ENCODE data around the gene CTBP2. TPM values are rescaled to one million over a fixed set of nuclear protein-coding genes. Genes with fewer than 3 reads are reported as not detected.

CTBP2 gene
- total RNA-seq, 2 donors from 2014 or later: 75.3 to 109 TPM

GRCh38 chr10:125144693-125145623, 15.4 kb downstream of the CTBP2 start:
- H3K36me3 ChIP-seq (ENCODE audit: control insufficient read depth, insufficient read depth, low read length): no peaks in the 10 kb centered on the region
- peak overlapping the region; percentile 70 for H3K27ac Mint-ChIP-seq
- H3K4me1 Mint-ChIP-seq: peaks cover 52% of the 10 kb centered on the region
- peak overlapping the region; percentile 22 for H3K4me3 Mint-ChIP-seq
- TF ChIP-seq CTCF (conservative IDR thresholded peaks at IDR 0.05): peak; percentile 77
- 56 to 81% methylated on average over 5 to 13 of the region's 13 CpGs for WGBS, 2 experiments (ENCODE audit: insufficient coverage in 1 of 2, insufficient read length in 1 of 2)
- H3K36me3 Mint-ChIP-seq (ENCODE audit: low read depth): peaks cover 19% of the 10 kb centered on the region
- DNase-seq: peak; percentile 86
- no peak overlapping the region for H3K9ac ChIP-seq (ENCODE audit: extremely low read depth, low read length, poor library complexity, severe bottlenecking)
- H3K9me3 ChIP-seq (ENCODE audit: control insufficient read depth, low read length): no peaks in the 10 kb centered on the region
- no peaks in the 10 kb centered on the region for H3K27me3 Mint-ChIP-seq (ENCODE audit: insufficient read depth)
- no peak overlapping the region for H3K4me3 ChIP-seq (ENCODE audit: low read length)
- no peaks in the 10 kb centered on the region for H3K27me3 ChIP-seq (ENCODE audit: control insufficient read depth, insufficient read depth, low read length, poor library complexity, severe bottlenecking)
- peaks cover 15% of the 10 kb centered on the region for H3K4me1 ChIP-seq (ENCODE audit: control insufficient read depth, insufficient read depth, low read length)
- no peak overlapping the region for H3K27ac ChIP-seq (ENCODE audit: low read depth, low read length)
- no peaks in the 10 kb centered on the region for H3K9me3 Mint-ChIP-seq

GRCh38 chr10:125144206-125144605, 16.2 kb downstream of the CTBP2 start:
- Histone ChIP-seq H3K27me3 (ENCODE audit: control insufficient read depth, insufficient read depth, low read length, poor library complexity, severe bottlenecking) (no peaks in the 10 kb centered on the region), H3K4me3 (ENCODE audit: low read length) (no peak overlapping the region), H3K4me1 (ENCODE audit: control insufficient read depth, insufficient read depth, low read length) (peaks cover 13% of the 10 kb centered on the region), H3K27ac (ENCODE audit: low read depth, low read length) (no peak overlapping the region), H3K9me3 (ENCODE audit: control insufficient read depth, low read length) (no peaks in the 10 kb centered on the region), H3K9ac (ENCODE audit: extremely low read depth, low read length, poor library complexity, severe bottlenecking) (no peak overlapping the region), H3K36me3 (ENCODE audit: control insufficient read depth, insufficient read depth, low read length) (no peaks in the 10 kb centered on the region)
- DNase-seq: no peak
- no peak for TF ChIP-seq CTCF (conservative IDR thresholded peaks at IDR 0.05)
- H3K4me1 Mint-ChIP-seq: peaks cover 45% of the 10 kb centered on the region
- no peaks in the 10 kb centered on the region for H3K9me3 Mint-ChIP-seq
- peak overlapping the region; percentile 46 for H3K27ac Mint-ChIP-seq
- H3K4me3 Mint-ChIP-seq: no peak overlapping the region
- H3K27me3 Mint-ChIP-seq (ENCODE audit: insufficient read depth): no peaks in the 10 kb centered on the region
- H3K36me3 Mint-ChIP-seq (ENCODE audit: low read depth): peaks cover 22% of the 10 kb centered on the region
- WGBS, 2 experiments (ENCODE audit: insufficient coverage in 1 of 2, insufficient read length in 1 of 2): 83 to 87% methylated on average over 7 to 12 of the region's 12 CpGs

- Mint-ChIP-seq H3K27me3 (ENCODE audit: insufficient read depth) (no peaks in the 10 kb centered on the region), H3K4me1 (peaks cover 43% of the 10 kb centered on the region), H3K27ac (peak overlapping the region; percentile 44), H3K9me3 (no peaks in the 10 kb centered on the region), H3K4me3 (no peak overlapping the region), H3K36me3 (ENCODE audit: low read depth) (peaks cover 24% of the 10 kb centered on the region)
- Histone ChIP-seq H3K4me3 (ENCODE audit: low read length) (no peak overlapping the region), H3K9me3 (ENCODE audit: control insufficient read depth, low read length) (no peaks in the 10 kb centered on the region), H3K27me3 (ENCODE audit: control insufficient read depth, insufficient read depth, low read length, poor library complexity, severe bottlenecking) (no peaks in the 10 kb centered on the region), H3K36me3 (ENCODE audit: control insufficient read depth, insufficient read depth, low read length) (peaks cover 10% of the 10 kb centered on the region), H3K4me1 (ENCODE audit: control insufficient read depth, insufficient read depth, low read length) (peaks cover 11% of the 10 kb centered on the region), H3K9ac (ENCODE audit: extremely low read depth, low read length, poor library complexity, severe bottlenecking) (no peak overlapping the region), H3K27ac (ENCODE audit: low read depth, low read length) (no peak overlapping the region)
- no peak for DNase-seq
- WGBS, 2 experiments (ENCODE audit: insufficient coverage in 1 of 2, insufficient read length in 1 of 2): 88 to 91% methylated on average over 6 to 9 of the region's 9 CpGs
- no peak for TF ChIP-seq CTCF (conservative IDR thresholded peaks at IDR 0.05)
Observed at GRCh38 chr10:125142946-125143345, 17.4 kb downstream of the CTBP2 start.

All from endodermal cell (in vitro differentiated cells).